HepG2 (cell line): Measurements from ENCODE around the gene COL4A6. TPM values are rescaled to one million over a fixed set of nuclear protein-coding genes. Genes with fewer than 3 reads are reported as not detected.

Experiments used
- ATAC-seq: fragments of 200-7000 bp; cut with Tn5 transposase; 3 replicates; pipeline ENCODE4 v1.9.1; 2020; ENCODE audit warnings: mild to moderate bottlenecking, moderate library complexity
- BruUV-seq: library from RNA; stranded (reverse); fragments of 400-500 nt; replicated peaks from 2 replicates; lab custom pipeline; 2021; lab: Mats Ljungman, UMichigan
- CTCF ChIA-PET: fragments of 300-600 bp; formaldehyde crosslinking; extraction: SDS; loops from one replicate; lab custom pipeline; 2021; ENCODE audit warnings: low total read pairs, inconsistent platforms, low intra/inter-chr PET ratio; lab: Yijun Ruan, JAX
- POLR2A ChIA-PET: fragments of 350-600 bp; sonication (Branson Sonifier 250); formaldehyde crosslinking; loops from one replicate; lab custom pipeline; 2020; ENCODE audit warnings: antibody characterized with exemption, inconsistent platforms; lab: Yijun Ruan, JAX
- DNase-seq: peaks from one replicate; pipeline ENCODE4 v3.0.0-alpha.2; 2015; ENCODE audit warnings: low spot score
- FAIRE-seq: peaks from 3 replicates; lab custom pipeline; 2011; peaks lifted over from hg19 to GRCh38; lab: Jason Lieb, UNC
- H2AFZ ChIP-seq: one replicate; pipeline ENCODE4 v1.6.1; 2011; ENCODE audit warnings: low read length, inconsistent platforms
- H3K27ac ChIP-seq: fragments of 300-600 bp; 3 replicates; pipeline ENCODE4 v1.8.0; 2011; ENCODE audit warnings: mixed run types, mild to moderate bottlenecking, mixed read lengths, low read length, inconsistent platforms; ENCODE audit not compliant: insufficient read depth; ENCODE audit errors: extremely low read length
- H3K27me3 ChIP-seq, 2 experiments: fragments of 200-600 bp in 1 of 2; 2 replicates in 1 of 2; 3 replicates in 1 of 2; pipeline versions ENCODE4 v1.6.0 to v1.8.0; 2011; ENCODE audit warnings: low read length in 2 of 2, mild to moderate bottlenecking in 2 of 2, moderate library complexity in 2 of 2, inconsistent platforms in 1 of 2; ENCODE audit not compliant: insufficient read depth in 2 of 2, control insufficient read depth in 1 of 2
- H3K36me3 ChIP-seq, 2 experiments: fragments of 200-600 bp in 1 of 2; replicated peaks in 1 of 2; 2 replicates in 1 of 2; 3 replicates in 1 of 2; pipeline versions ENCODE4 v1.5.1 to v1.8.0; 2011; ENCODE audit warnings: low read length in 2 of 2, inconsistent platforms in 1 of 2; ENCODE audit not compliant: insufficient read depth in 2 of 2, control insufficient read depth in 1 of 2
- H3K4me1 ChIP-seq: 2 replicates; pipeline ENCODE4 v1.5.1; 2012; ENCODE audit warnings: low read length, inconsistent platforms; ENCODE audit not compliant: insufficient read depth
- H3K4me2 ChIP-seq: 2 replicates; pipeline ENCODE4 v1.6.0; 2011; ENCODE audit warnings: low read depth, low read length, inconsistent platforms
- H3K4me3 ChIP-seq, 3 experiments: fragments of 200-600 bp in 1 of 3; sonication (generic), shearing (Covaris generic) in 1 of 3; replicated peaks in 1 of 3; 2 replicates each; pipeline ENCODE4 v1.5.1; 2011 to 2016; ENCODE audit warnings: low read length in 3 of 3, inconsistent platforms in 2 of 3, low read depth in 2 of 3, mild to moderate bottlenecking in 2 of 3, control low read depth in 1 of 3, mixed read lengths in 1 of 3; ENCODE audit not compliant: insufficient read depth in 1 of 3
- H3K79me2 ChIP-seq: one replicate; pipeline ENCODE4 v1.6.1; 2011; ENCODE audit warnings: low read length, inconsistent platforms; ENCODE audit not compliant: insufficient read depth
- H3K9ac ChIP-seq: 2 replicates; pipeline ENCODE4 v1.6.0; 2011; ENCODE audit warnings: mild to moderate bottlenecking, low read depth, low read length, inconsistent platforms; ENCODE audit not compliant: insufficient read depth
- H3K9me3 ChIP-seq: 2 replicates; pipeline ENCODE4 v1.5.1; 2012; ENCODE audit warnings: mild to moderate bottlenecking, low read length
- H4K20me1 ChIP-seq: 2 replicates; pipeline ENCODE4 v1.6.0; 2011; ENCODE audit warnings: inconsistent platforms, mild to moderate bottlenecking, low read length, moderate library complexity; ENCODE audit not compliant: insufficient read depth
- CEBPB ChIP-seq: IDR thresholded peaks from 2 replicates; pipeline ENCODE4 v1.6.1; 2011; ENCODE audit warnings: low read depth, low read length, improper control_type of control experiment, borderline replicate concordance
- CEBPG ChIP-seq: IDR thresholded peaks from 2 replicates; pipeline ENCODE4 v1.6.1; 2016
- LRRFIP1 ChIP-seq: sonication (generic); formaldehyde crosslinking; conservative IDR thresholded peaks from 2 replicates; pipeline ENCODE4 v1.4.0; 2020; ENCODE audit warnings: missing genetic modification reagents
- MED1 ChIP-seq: sonication (generic); formaldehyde crosslinking; IDR thresholded peaks from 2 replicates; pipeline ENCODE4 v1.4.0; 2020; ENCODE audit warnings: missing genetic modification reagents
- NR2F6 ChIP-seq, 2 experiments: IDR thresholded peaks; 2 replicates each; pipeline ENCODE4 v1.6.1; 2016; ENCODE audit warnings: antibody characterized with exemption in 1 of 2, mild to moderate bottlenecking in 1 of 2
- RELA ChIP-seq: sonication (generic); formaldehyde crosslinking; IDR thresholded peaks from 2 replicates; pipeline ENCODE4 v1.4.0; 2020; ENCODE audit warnings: missing genetic modification reagents
- SALL1 ChIP-seq: sonication (generic); formaldehyde crosslinking; IDR thresholded peaks from 2 replicates; pipeline ENCODE4 v1.8.0; 2022; ENCODE audit warnings: mild to moderate bottlenecking, missing genetic modification reagents
- SMAD9 ChIP-seq: sonication (generic); formaldehyde crosslinking; IDR thresholded peaks from 2 replicates; pipeline ENCODE4 v1.5.1; 2020; ENCODE audit warnings: mild to moderate bottlenecking, missing genetic modification reagents
- SOX6 ChIP-seq, 2 experiments: fragments of 450-650 bp in 1 of 2; sonication (generic) in 1 of 2; formaldehyde crosslinking in 1 of 2; IDR thresholded peaks; 2 replicates each; pipeline versions ENCODE4 v1.4.0 to v1.6.1; 2017 to 2020; ENCODE audit warnings: antibody characterized with exemption in 1 of 2, mild to moderate bottlenecking in 1 of 2, missing genetic modification reagents in 1 of 2
- TCF7 ChIP-seq: sonication (generic); IDR thresholded peaks from 2 replicates; pipeline ENCODE4 v1.6.1; 2016; ENCODE audit warnings: antibody characterized with exemption, low read depth
- TEAD3 ChIP-seq: optimal IDR thresholded peaks from 2 replicates; pipeline ENCODE3; 2016; ENCODE audit warnings: borderline replicate concordance
- ZBTB38 ChIP-seq: sonication (generic); formaldehyde crosslinking; IDR thresholded peaks from 2 replicates; pipeline ENCODE4 v1.5.1; 2020; ENCODE audit warnings: mild to moderate bottlenecking, missing genetic modification reagents
- ZNF234 ChIP-seq: sonication (generic); formaldehyde crosslinking; conservative IDR thresholded peaks from 2 replicates; pipeline ENCODE4 v1.5.1; 2020; ENCODE audit warnings: mild to moderate bottlenecking, missing genetic modification reagents
- ZNF577 ChIP-seq: sonication (generic); formaldehyde crosslinking; IDR thresholded peaks from 2 replicates; pipeline ENCODE4 v1.4.0; 2020; ENCODE audit warnings: mild to moderate bottlenecking, low read depth, missing genetic modification reagents, borderline replicate concordance
- ZNF775 ChIP-seq: sonication (generic); formaldehyde crosslinking; IDR thresholded peaks from 2 replicates; pipeline ENCODE4 v1.4.0; 2020; ENCODE audit warnings: missing genetic modification reagents, mild to moderate bottlenecking, moderate library complexity, borderline replicate concordance
- WGBS: methylation state at CpG from one replicate; pipeline ENCODE4 v1.1.6; 2017; ENCODE audit warnings: low lambda C conversion rate; 5-methylcytosine and 5-hydroxymethylcytosine counted together
- in situ Hi-C: cut with HindIII; loops from 2 replicates; pipeline ENCODE4 v1.10.0; 2017; ENCODE audit warnings: low pct_unique_long_range_greater_than_20kb; ENCODE audit not compliant: extremely low pct_ligation_motif_present
- intact Hi-C: fragments of 100-400 bp; cut with micrococcal nuclease; formaldehyde crosslinking; loops from one replicate; pipeline ENCODE4 v1.10.0; 2022; ENCODE audit not compliant: unreplicated experiment
- polyA plus RNA-seq, 8 experiments: library from polyadenylated mRNA; depleted of rRNA in 3 of 8; stranded (reverse) in 7 of 8; unstranded in 1 of 8; fragments of >200 nt; fragmentation: Illumina TruSeq in 4 of 8; extraction: Trizol in 4 of 8; gene quantifications; 2 replicates each; pipeline versions ENCODE4 v1.2.1 to v1.2.3, GENCODE V29; 2011 to 2016; ENCODE audit warnings: low read depth in 4 of 8, missing spikeins in 1 of 8, mixed read lengths in 1 of 8; ENCODE audit not compliant: insufficient read depth in 1 of 8
- total RNA-seq, 5 experiments: library from RNA; depleted of rRNA; stranded (reverse); fragments of >200 nt; fragmentation: Illumina TruSeq; extraction: Trizol; gene quantifications; 2 replicates each; pipeline ENCODE4 v1.2.3, GENCODE V29; 2016; ENCODE audit warnings: low read depth in 1 of 5

Gene COL4A6
- total and polyA plus RNA-seq, 2 of the 13 experiments (the other 11 are each of a cell fraction or from before 2014, with no cell fraction given): 4.5 to 8.2 TPM

DNA sequence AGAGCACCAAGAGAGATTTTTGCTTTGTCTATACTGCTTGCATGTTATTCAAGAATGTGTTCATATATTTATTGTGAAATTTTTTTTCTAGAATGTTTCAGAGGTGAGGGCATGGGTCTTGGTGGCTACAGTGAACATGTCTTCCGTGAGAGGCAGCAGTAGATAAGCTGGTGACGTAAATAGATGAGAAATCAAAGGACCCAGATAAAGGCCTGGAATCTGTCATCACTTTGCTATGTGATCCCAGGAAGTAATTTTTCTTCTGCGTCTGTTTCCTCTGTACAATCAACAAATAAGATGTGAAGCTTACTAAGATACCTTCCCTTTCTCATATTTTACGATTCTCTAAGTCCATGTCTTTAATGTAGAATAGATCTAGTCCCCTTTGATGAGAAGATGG, 129.1 kb downstream of the COL4A6 start:
- H3K36me3 ChIP-seq: no peaks in the 10 kb centered on the region
- intact Hi-C loops: loop anchor here (5.0 kb wide), 1 partner anchor 128 kb away; the partner anchor contains the start of genes COL4A5 and COL4A6
- no peak overlapping the region for H3K4me3 ChIP-seq
- ChIA-PET POLR2A (no interaction called here), CTCF (no interaction called here)
- in situ Hi-C loops: no loop called here
- no peak for FAIRE-seq
- no peak overlapping the region for H2AFZ ChIP-seq
- H4K20me1 ChIP-seq: no peaks in the 10 kb centered on the region
- no peaks in the 10 kb centered on the region for H3K9me3 ChIP-seq
- H3K27me3 ChIP-seq: no peaks in the 10 kb centered on the region
- H3K4me1 ChIP-seq: peaks cover 39% of the 10 kb centered on the region
- whole genome bisulfite sequencing: 76% methylated on average over 4 of the region's 4 CpGs
- H3K4me2 ChIP-seq: no peak overlapping the region
- no peaks in the 10 kb centered on the region for H3K79me2 ChIP-seq
- no TSS peak for BruUV-seq
- no peak overlapping the region for H3K9ac ChIP-seq
- no peak for ATAC-seq
- TF ChIP-seq LRRFIP1 (CRISPR knock-in tag) (no peak), TCF7 (peak; percentile 19; the same call in 1 of the 2 replicates)
- TF ChIP-seq, all 625 proteins: peak for 1
- H3K27ac ChIP-seq: no peak overlapping the region
- DNase-seq: peak; percentile 66

- in situ Hi-C loops (no loop called here), intact Hi-C loops (loop anchor here (2.0 to 5.0 kb wide), 2 partner anchors 130 to 229 kb away; partner anchors contain the start of genes COL4A5 and COL4A6)
- no peaks in the 10 kb centered on the region for H3K79me2 ChIP-seq
- peak overlapping the region; percentile 46 for H3K27ac ChIP-seq
- BruUV-seq: no TSS peak
- H3K4me3 ChIP-seq: no peak overlapping the region; a peak in 2 of 6 replicates
- no peaks in the 10 kb centered on the region for H4K20me1 ChIP-seq
- peak overlapping the region; percentile 56 for H3K4me2 ChIP-seq
- ChIA-PET CTCF (no interaction called here), POLR2A (interaction anchor here (0.9 to 1.6 kb wide), 3 partner anchors 9 to 207 kb away, joined by 3 to 11 read pairs (median 4); no protein-coding TSS in a partner anchor)
- 0 out of 2 replicates have a peak overlapping the region, but pooled peaks have one; percentile 8 for H3K9ac ChIP-seq
- no peaks in the 10 kb centered on the region for H3K36me3 ChIP-seq
- DNase-seq (peak; percentile 78), FAIRE-seq (peak; percentile 98), ATAC-seq (peak; percentile 100)
- no peaks in the 10 kb centered on the region for H3K27me3 ChIP-seq
- no peaks in the 10 kb centered on the region for H3K9me3 ChIP-seq
- H2AFZ ChIP-seq: no peak overlapping the region
- peaks cover 39% of the 10 kb centered on the region for H3K4me1 ChIP-seq
- WGBS: 43% methylated on average over 2 of the region's 6 CpGs
- TF ChIP-seq ZBTB38 (no peak), ZNF577 (no peak), CEBPB (peak; percentile 25; the same call in 1 of the 2 replicates), TEAD3 (CRISPR knock-in tag) (peak; percentile 57), MED1 (CRISPR knock-in tag) (peak; percentile 41; the same call in 1 of the 2 replicates), SMAD9 (CRISPR knock-in tag) (no peak), NR2F6 (IDR thresholded peaks at IDR 0.05) (no peak), NR2F6 (CRISPR knock-in tag; IDR thresholded peaks at IDR 0.05) (no peak), ZNF234 (CRISPR knock-in tag) (no peak), ZNF775 (CRISPR knock-in tag) (no peak), SOX6 (IDR thresholded peaks at IDR 0.05) (no peak), SOX6 (CRISPR knock-in tag; IDR thresholded peaks at IDR 0.05) (peak; percentile 46; the same call in 1 of the 2 replicates), RELA (no peak), CEBPG (CRISPR knock-in tag) (peak; percentile 67), SALL1 (CRISPR knock-in tag) (peak; percentile 55)
Observed at GRCh38 chrX:108307132-108308085, 130.8 kb downstream of the COL4A6 start.
